Stimulated activated naive CD4-positive, alpha-beta T cell treated with Interleukin-2 at 50 U/mL for 16 hours (primary cell): ENCODE results near the gene SECISBP2L.

ENCODE experiments used
- DNase-seq: peaks from one replicate; lab custom pipeline; 2025; lab: John Stamatoyannopoulos, UW

Gene SECISBP2L

GRCh38 chr15:48966595-48967301, 79.5 kb downstream of the SECISBP2L start:
- DNase-seq: no peak

GRCh38 chr15:48965972-48966371, 80.3 kb downstream of the SECISBP2L start:
- DNase-seq: no peak

- DNase-seq: no peak
These were observed 81.3 kb downstream of the SECISBP2L start for GRCh38 chr15:48964898-48965297.

- DNase-seq: no peak
These were observed 82.6 kb downstream of the SECISBP2L start, which contains the start of gene SHC4 for GRCh38 chr15:48963524-48964113. Gene SHC4, minus strand, starts transcription at chr15:48963919. Its CDS starts 904 bp downstream, at chr15:48963015.

- DNase-seq: no peak
These were observed 83.4 kb downstream of the SECISBP2L start for GRCh38 chr15:48962662-48963523.

GRCh38 chr15:48955967-48956366, 90.3 kb downstream of the SECISBP2L start:
- DNase-seq: no peak

- DNase-seq: no peak
These were observed 90.9 kb downstream of the SECISBP2L start for GRCh38 chr15:48955370-48955769.

GRCh38 chr15:48954538-48954937, 91.7 kb downstream of the SECISBP2L start:
- DNase-seq: no peak

- DNase-seq: no peak
These were observed 99.4 kb downstream of the SECISBP2L start for GRCh38 chr15:48946840-48947187.

GRCh38 chr15:48946074-48946839, 100.0 kb downstream of the SECISBP2L start:
- DNase-seq: no peak

- no peak for DNase-seq
These were observed 100.9 kb downstream of the SECISBP2L start for GRCh38 chr15:48945386-48945785.

- no peak for DNase-seq
These were observed 104.3 kb downstream of the SECISBP2L start for GRCh38 chr15:48941904-48942303.

GRCh38 chr15:48940508-48940907, 105.7 kb downstream of the SECISBP2L start:
- no peak for DNase-seq

GRCh38 chr15:48939648-48940047, 106.6 kb downstream of the SECISBP2L start:
- DNase-seq: no peak
